ELR (cell line): Measurements from ENCODE around the gene HFE.
"Not testable (repeated sequence)": the region's sequence is repeated elsewhere in the genome, so short reads cannot be mapped to it uniquely, and the experiment has no call there.

Experiments
- DNase-seq: peaks from one replicate; pipeline ENCODE4 v3.0.0-alpha.2; 2015; ENCODE audit warnings: low read depth

The HFE gene

GRCh38 chr6:26059941-26060340 lies 27.3 kb upstream of the HFE start:
- DNase-seq = no peak

GRCh38 chr6:26064619-26065257 lies 22.5 kb upstream of the HFE start:
- peak; percentile 74 for DNase-seq

GRCh38 chr6:26065952-26066380 lies 21.3 kb upstream of the HFE start:
- DNase-seq = peak; percentile 87

GRCh38 chr6:26067367-26067766 lies 19.9 kb upstream of the HFE start:
- no peak for DNase-seq

GRCh38 chr6:26068036-26068435 lies 19.2 kb upstream of the HFE start:
- DNase-seq = no peak

GRCh38 chr6:26071135-26071534 lies 16.1 kb upstream of the HFE start:
- DNase-seq = peak; percentile 11

GRCh38 chr6:26075063-26075717 lies 12.0 kb upstream of the HFE start:
- no peak for DNase-seq

- not testable (repeated sequence) for DNase-seq
Measured at GRCh38 chr6:26078066-26078465, 9.2 kb upstream of the HFE start.

GRCh38 chr6:26081096-26081495 lies 6.1 kb upstream of the HFE start:
- not testable (repeated sequence) for DNase-seq

- DNase-seq = no peak
Measured at GRCh38 chr6:26086211-26086610, 1.0 kb upstream of the HFE start.

- peak; percentile 41 for DNase-seq
Measured at GRCh38 chr6:26088344-26088743, 1.1 kb downstream of the HFE start.

- no peak for DNase-seq
Measured at GRCh38 chr6:26089272-26089671, 2.0 kb downstream of the HFE start.

- no peak for DNase-seq
Measured at GRCh38 chr6:26092443-26092842, 5.2 kb downstream of the HFE start.

GRCh38 chr6:26094036-26094435 lies 6.8 kb downstream of the HFE start:
- no peak for DNase-seq

GRCh38 chr6:26097268-26097875 lies 10.1 kb downstream of the HFE start:
- DNase-seq = peak; percentile 78

GRCh38 chr6:26103141-26103769 lies 16.0 kb downstream of the HFE start:
- DNase-seq = peak; percentile 85

GRCh38 chr6:26103770-26104456 lies 16.7 kb downstream of the HFE start:
- peak; percentile 95 for DNase-seq

- DNase-seq = peak; percentile 45
Measured at GRCh38 chr6:26104457-26105108, 17.4 kb downstream of the HFE start.

GRCh38 chr6:26105109-26105730 lies 18.0 kb downstream of the HFE start:
- DNase-seq = peak; percentile 27

GRCh38 chr6:26105842-26106241 lies 18.6 kb downstream of the HFE start:
- peak; percentile 39 for DNase-seq

- no peak for DNase-seq
Measured at GRCh38 chr6:26107935-26108334, 20.7 kb downstream of the HFE start.
